ENCODE measurements around the gene CCDC88B. TPM values are rescaled to one million over a fixed set of nuclear protein-coding genes. Genes with fewer than 3 reads are reported as not detected.

Gene CCDC88B
- total and polyA plus RNA-seq, 2 of the 8 experiments (the other 6 are each of a cell fraction or from before 2014, with no cell fraction given) = 5.9 to 12.5 TPM

DNA sequence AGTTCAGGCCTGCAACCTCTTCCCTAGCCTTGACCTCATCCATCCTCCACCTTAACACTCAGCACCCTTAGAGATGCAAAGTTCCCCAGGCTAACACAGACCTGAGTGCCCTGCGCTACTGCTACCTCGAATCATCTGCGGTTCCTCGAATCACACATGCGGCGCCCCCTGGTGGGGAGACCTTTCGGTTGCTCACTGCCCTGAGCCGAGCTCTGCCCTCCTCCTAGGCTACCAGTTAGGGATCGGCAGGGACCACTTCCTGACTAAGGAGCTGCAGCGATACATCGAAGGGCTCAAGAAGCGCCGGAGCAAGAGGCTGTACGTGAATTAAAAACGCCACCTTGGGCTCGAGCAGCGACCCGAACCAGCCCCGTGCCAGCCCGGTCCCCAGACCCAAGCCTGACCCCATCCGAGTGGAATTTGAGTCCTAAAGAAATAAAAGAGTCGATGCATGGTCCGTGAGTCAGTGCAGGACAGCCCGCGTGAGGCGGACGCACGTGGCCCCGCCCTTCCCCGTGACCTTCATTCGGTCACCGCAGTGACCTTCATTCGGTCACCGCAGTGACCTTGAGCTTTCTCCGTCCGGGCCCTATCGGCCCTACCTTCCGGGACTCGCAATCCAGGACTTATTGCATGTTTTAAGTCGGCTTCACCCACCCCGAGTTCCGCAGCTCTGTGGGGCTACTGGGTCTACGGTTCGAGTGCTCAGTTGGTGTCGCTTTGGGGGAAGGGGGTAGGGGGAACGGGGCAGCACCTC lies 35.5 kb upstream of the CCDC88B start (continued):
- TF ChIP-seq, protein P1, sequence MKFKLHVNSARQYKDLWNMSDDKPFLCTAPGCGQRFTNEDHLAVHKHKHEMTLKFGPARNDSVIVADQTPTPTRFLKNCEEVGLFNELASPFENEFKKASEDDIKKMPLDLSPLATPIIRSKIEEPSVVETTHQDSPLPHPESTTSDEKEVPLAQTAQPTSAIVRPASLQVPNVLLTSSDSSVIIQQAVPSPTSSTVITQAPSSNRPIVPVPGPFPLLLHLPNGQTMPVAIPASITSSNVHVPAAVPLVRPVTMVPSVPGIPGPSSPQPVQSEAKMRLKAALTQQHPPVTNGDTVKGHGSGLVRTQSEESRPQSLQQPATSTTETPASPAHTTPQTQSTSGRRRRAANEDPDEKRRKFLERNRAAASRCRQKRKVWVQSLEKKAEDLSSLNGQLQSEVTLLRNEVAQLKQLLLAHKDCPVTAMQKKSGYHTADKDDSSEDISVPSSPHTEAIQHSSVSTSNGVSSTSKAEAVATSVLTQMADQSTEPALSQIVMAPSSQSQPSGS (IDR thresholded peaks at IDR 0.05; ENCODE audit: low read length) = 0 out of 2 replicates have a peak, but pooled peaks have one; percentile 39
- TF ChIP-seq, protein P2, sequence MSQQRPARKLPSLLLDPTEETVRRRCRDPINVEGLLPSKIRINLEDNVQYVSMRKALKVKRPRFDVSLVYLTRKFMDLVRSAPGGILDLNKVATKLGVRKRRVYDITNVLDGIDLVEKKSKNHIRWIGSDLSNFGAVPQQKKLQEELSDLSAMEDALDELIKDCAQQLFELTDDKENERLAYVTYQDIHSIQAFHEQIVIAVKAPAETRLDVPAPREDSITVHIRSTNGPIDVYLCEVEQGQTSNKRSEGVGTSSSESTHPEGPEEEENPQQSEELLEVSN (IDR thresholded peaks at IDR 0.05) = 0 out of 2 replicates have a peak, but pooled peaks have one; percentile 48
- peak; percentile 39; the same call in 1 of the 2 replicates for TF ChIP-seq RBBP5 (IDR thresholded peaks at IDR 0.05; ENCODE audit: borderline replicate concordance, low read depth, low read length)
- TF ChIP-seq SP4 (IDR thresholded peaks at IDR 0.05; ENCODE audit: low read length) = peak; percentile 39; the same call in 1 of the 2 replicates

All from H1 (cell line).